Esophagus squamous epithelium (tissue), 4 donors: Measurements from ENCODE around the gene SYNCRIP.

Source experiments
- POLR2A ChIP-seq, 4 donors: fragments of 450-650 bp; IDR thresholded peaks; one replicate each; pipeline ENCODE4 v1.6.1; 2017; ENCODE audit warnings: antibody characterized with exemption in 4 of 4, mild to moderate bottlenecking in 4 of 4, moderate library complexity in 3 of 4
- TF ChIP-seq, protein P1 (sequence below), 6 experiments: fragments of 450-650 bp in 4 of 6; fragments of 200-600 bp in 2 of 6; sonication (generic) in 2 of 6; IDR thresholded peaks; one replicate each; pipeline ENCODE4 v1.5.1; 2016 to 2019; ENCODE audit warnings: antibody characterized with exemption in 6 of 6, mild to moderate bottlenecking in 4 of 6, moderate library complexity in 4 of 6

GRCh38 chr6:85672050-85672449 is 29.4 kb upstream of the SYNCRIP start:
- TF ChIP-seq, protein P1, sequence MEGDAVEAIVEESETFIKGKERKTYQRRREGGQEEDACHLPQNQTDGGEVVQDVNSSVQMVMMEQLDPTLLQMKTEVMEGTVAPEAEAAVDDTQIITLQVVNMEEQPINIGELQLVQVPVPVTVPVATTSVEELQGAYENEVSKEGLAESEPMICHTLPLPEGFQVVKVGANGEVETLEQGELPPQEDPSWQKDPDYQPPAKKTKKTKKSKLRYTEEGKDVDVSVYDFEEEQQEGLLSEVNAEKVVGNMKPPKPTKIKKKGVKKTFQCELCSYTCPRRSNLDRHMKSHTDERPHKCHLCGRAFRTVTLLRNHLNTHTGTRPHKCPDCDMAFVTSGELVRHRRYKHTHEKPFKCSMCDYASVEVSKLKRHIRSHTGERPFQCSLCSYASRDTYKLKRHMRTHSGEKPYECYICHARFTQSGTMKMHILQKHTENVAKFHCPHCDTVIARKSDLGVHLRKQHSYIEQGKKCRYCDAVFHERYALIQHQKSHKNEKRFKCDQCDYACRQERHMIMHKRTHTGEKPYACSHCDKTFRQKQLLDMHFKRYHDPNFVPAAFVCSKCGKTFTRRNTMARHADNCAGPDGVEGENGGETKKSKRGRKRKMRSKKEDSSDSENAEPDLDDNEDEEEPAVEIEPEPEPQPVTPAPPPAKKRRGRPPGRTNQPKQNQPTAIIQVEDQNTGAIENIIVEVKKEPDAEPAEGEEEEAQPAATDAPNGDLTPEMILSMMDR (IDR thresholded peaks at IDR 0.05) = no peak
- no peak for TF ChIP-seq POLR2A (IDR thresholded peaks at IDR 0.05)
